Measurements from ENCODE around the gene ABCD2. TPM values are rescaled to one million over a fixed set of nuclear protein-coding genes. Genes with fewer than 3 reads are reported as not detected.
A peak's percentile ranks its signal among the peaks of the same experiment; 100 is the strongest.

ABCD2 gene
- polyA plus RNA-seq, 1 donor from 2014 or later, result 0.43 TPM

DNA sequence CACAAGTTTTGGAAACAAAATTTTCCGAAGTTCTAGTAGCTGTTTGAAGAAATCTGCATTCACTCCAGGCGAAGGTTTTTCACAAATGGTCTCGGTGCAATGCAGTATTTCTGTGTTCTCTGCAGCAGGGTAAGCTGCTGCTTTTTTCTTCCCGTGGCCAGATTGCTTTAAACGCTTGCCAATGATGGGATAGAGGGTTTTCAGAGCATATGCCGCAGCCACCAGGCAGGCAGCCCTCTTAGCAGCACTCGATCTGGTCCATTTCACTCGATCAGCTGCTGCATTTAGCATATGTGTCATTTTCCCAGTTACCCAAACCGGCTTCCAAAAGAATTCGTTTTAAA, 315 bp downstream of the ABCD2 start:
- peak overlapping the region; percentile 69 for H3K4me2 ChIP-seq (ENCODE audit: low read length)
- H3K36me3 ChIP-seq (ENCODE audit: insufficient read depth, low read length), result no peaks in the 10 kb centered on the region
- H4K20me1 ChIP-seq (ENCODE audit: insufficient read depth), result no peaks in the 10 kb centered on the region
- no peaks in the 10 kb centered on the region for H3K27me3 ChIP-seq (ENCODE audit: insufficient read depth, low read depth, low read length)
- peaks cover 8% of the 10 kb centered on the region for H3F3A ChIP-seq (ENCODE audit: insufficient read depth, low read length, poor library complexity, severe bottlenecking)
- H3K4me3 ChIP-seq (ENCODE audit: low read length), result peak overlapping the region; percentile 66
- TF ChIP-seq, protein P1, sequence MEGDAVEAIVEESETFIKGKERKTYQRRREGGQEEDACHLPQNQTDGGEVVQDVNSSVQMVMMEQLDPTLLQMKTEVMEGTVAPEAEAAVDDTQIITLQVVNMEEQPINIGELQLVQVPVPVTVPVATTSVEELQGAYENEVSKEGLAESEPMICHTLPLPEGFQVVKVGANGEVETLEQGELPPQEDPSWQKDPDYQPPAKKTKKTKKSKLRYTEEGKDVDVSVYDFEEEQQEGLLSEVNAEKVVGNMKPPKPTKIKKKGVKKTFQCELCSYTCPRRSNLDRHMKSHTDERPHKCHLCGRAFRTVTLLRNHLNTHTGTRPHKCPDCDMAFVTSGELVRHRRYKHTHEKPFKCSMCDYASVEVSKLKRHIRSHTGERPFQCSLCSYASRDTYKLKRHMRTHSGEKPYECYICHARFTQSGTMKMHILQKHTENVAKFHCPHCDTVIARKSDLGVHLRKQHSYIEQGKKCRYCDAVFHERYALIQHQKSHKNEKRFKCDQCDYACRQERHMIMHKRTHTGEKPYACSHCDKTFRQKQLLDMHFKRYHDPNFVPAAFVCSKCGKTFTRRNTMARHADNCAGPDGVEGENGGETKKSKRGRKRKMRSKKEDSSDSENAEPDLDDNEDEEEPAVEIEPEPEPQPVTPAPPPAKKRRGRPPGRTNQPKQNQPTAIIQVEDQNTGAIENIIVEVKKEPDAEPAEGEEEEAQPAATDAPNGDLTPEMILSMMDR (IDR thresholded peaks at IDR 0.05; ENCODE audit: poor library complexity, severe bottlenecking), result no peak
- no peak for TF ChIP-seq RAD21 (conservative IDR thresholded peaks at IDR 0.05)
- peak overlapping the region; percentile 56 for H2AFZ ChIP-seq (ENCODE audit: low read depth, low read length)
- H3K79me2 ChIP-seq (replicated peaks; ENCODE audit: insufficient read depth, low read length), result no peaks in the 10 kb centered on the region
- peak overlapping the region; percentile 35 for H3K27ac ChIP-seq (ENCODE audit: low read length)
- H3K9me2 ChIP-seq (ENCODE audit: insufficient read depth, low read length), result no peaks in the 10 kb centered on the region
- peak overlapping the region; percentile 48 for H3K9ac ChIP-seq (ENCODE audit: low read length)
- no peaks in the 10 kb centered on the region for H3K9me3 ChIP-seq (ENCODE audit: low read length)

DNA sequence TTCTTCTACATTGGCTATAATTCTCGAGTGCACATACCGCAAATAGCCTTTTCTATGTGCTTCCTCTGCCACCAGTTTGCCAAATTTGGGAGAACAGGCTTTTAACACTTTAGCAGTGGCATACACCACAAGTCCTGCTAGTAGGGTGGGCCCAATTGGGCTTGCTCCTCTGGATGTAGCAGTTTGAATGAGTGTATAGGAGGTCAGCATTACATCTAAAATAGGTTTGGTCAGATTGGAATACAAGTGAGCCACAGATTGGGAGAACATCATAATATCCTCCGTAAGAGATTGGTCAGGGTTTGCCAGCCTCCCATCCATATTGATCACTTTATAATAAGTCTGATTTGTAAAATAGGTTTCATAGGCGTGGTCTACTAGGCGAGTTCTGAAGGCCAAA, 902 bp downstream of the ABCD2 start:
- H4K20me1 ChIP-seq (ENCODE audit: insufficient read depth), result no peaks in the 10 kb centered on the region
- no peaks in the 10 kb centered on the region for H3K36me3 ChIP-seq (ENCODE audit: insufficient read depth, low read length)
- H3K9ac ChIP-seq (ENCODE audit: low read length), result no peak overlapping the region
- no peak for TF ChIP-seq RAD21 (conservative IDR thresholded peaks at IDR 0.05)
- TF ChIP-seq EZH2 (IDR thresholded peaks at IDR 0.05; ENCODE audit: borderline replicate concordance, insufficient read depth, low read length, poor library complexity, severe bottlenecking), result no peak
- no peak for TF ChIP-seq TAF1 (IDR thresholded peaks at IDR 0.05; ENCODE audit: low read depth)
- TF ChIP-seq SMC3 (conservative IDR thresholded peaks at IDR 0.05; ENCODE audit: poor library complexity), result no peak
- no peak for TF ChIP-seq MXI1 (conservative IDR thresholded peaks at IDR 0.05; ENCODE audit: poor library complexity, severe bottlenecking)
- TF ChIP-seq EP300 (conservative IDR thresholded peaks at IDR 0.05; ENCODE audit: poor library complexity, severe bottlenecking), result no peak
- TF ChIP-seq POLR2AphosphoS5 (IDR thresholded peaks at IDR 0.05), result no peak
- TF ChIP-seq REST (IDR thresholded peaks at IDR 0.05; ENCODE audit: borderline replicate concordance), result no peak
- TF ChIP-seq, protein P1 (IDR thresholded peaks at IDR 0.05; ENCODE audit: poor library complexity, severe bottlenecking), result no peak
- H3K9me3 ChIP-seq (ENCODE audit: low read length), result no peaks in the 10 kb centered on the region
- H2AFZ ChIP-seq (ENCODE audit: low read depth, low read length), result no peak overlapping the region
- no peaks in the 10 kb centered on the region for H3K27me3 ChIP-seq (ENCODE audit: insufficient read depth, low read depth, low read length)
- H3K79me2 ChIP-seq (replicated peaks; ENCODE audit: insufficient read depth, low read length), result no peaks in the 10 kb centered on the region
- H3F3A ChIP-seq (ENCODE audit: insufficient read depth, low read length, poor library complexity, severe bottlenecking), result peaks cover 8% of the 10 kb centered on the region
- H3K9me2 ChIP-seq (ENCODE audit: insufficient read depth, low read length), result no peaks in the 10 kb centered on the region
- peak overlapping the region; percentile 69 for H3K4me2 ChIP-seq (ENCODE audit: low read length)
- no peak overlapping the region for H3K27ac ChIP-seq (ENCODE audit: low read length)
- H3K4me3 ChIP-seq (ENCODE audit: low read length), result peak overlapping the region; percentile 66
